Activated CD8-positive, alpha-beta memory T cell treated with anti-CD3 and anti-CD28 coated beads for 1 hour (primary cell): ENCODE data around the gene SPOCK2.
"Not testable (repeated sequence)": the region's sequence is repeated elsewhere in the genome, so short reads cannot be mapped to it uniquely, and the experiment has no call there.

ENCODE experiments used
- DNase-seq, 2 donors: peaks; one replicate each; pipeline ENCODE4 v3.0.0-alpha.2; 2020; ENCODE audit warnings: low read depth in 1 of 2; ENCODE audit errors: extremely low read depth in 1 of 2

Gene SPOCK2

GRCh38 chr10:72108830-72109635 is 20.7 kb upstream of the SPOCK2 start:
- no peak for DNase-seq

- DNase-seq = not testable (repeated sequence)
These were observed 19.6 kb upstream of the SPOCK2 start for GRCh38 chr10:72108004-72108370.

GRCh38 chr10:72107325-72108003 is 19.1 kb upstream of the SPOCK2 start:
- no peak for DNase-seq

GRCh38 chr10:72106896-72107295 is 18.5 kb upstream of the SPOCK2 start:
- no peak for DNase-seq

DNA sequence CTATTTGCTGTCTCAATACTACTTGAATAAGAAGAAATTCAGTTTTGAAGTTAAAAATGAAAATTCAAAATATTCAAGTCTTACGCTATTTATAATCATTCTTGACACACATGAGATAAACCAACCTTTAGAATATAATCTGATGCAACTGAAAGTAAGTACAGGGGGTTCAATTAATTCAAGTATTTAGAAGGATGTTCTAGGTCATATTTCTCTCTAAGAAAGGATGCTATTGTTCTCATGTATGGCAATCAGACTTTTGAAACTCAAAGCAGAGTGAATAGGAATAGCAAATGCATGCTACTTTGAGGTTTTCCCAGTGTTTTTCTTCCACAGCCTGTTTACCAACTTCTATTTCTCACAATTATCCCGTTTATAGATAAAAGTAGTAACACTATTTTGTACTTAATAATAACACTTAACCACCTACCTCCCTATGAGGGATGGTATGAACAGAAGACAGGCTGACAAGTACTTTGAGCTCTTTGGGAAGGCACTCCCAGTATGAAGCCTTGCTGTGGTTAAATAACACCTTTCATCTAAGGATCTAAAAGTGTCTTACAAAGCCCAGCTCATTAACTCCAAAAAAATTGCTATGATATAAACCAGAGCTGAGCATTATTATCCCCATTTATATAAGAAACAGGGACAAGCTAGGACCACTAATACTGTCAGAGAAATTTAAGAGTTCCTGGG is 18.0 kb upstream of the SPOCK2 start:
- DNase-seq = no peak

DNA sequence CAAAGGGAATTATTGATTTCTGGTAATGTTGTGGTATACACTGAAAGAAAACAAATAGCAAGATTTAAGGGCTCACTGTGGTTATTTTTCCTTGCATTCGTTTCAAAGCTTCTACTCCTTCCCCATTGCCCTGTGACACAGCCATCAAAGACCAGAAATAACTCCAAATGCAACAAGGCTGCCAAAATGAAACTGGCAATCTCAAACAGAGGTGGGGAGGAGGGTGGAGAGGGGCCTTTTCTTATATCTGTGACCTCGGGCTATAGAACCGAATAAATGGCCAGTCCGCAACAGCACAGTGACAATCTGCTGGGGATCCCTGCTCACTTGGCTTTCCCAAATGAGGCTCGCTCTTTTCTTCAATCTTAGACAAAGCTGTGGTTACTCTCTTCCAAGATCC is 17.4 kb upstream of the SPOCK2 start:
- DNase-seq = no peak

- DNase-seq = no peak
These were observed 16.7 kb upstream of the SPOCK2 start for GRCh38 chr10:72105098-72105475.

GRCh38 chr10:72104472-72105097 is 16.2 kb upstream of the SPOCK2 start:
- no peak for DNase-seq

DNA sequence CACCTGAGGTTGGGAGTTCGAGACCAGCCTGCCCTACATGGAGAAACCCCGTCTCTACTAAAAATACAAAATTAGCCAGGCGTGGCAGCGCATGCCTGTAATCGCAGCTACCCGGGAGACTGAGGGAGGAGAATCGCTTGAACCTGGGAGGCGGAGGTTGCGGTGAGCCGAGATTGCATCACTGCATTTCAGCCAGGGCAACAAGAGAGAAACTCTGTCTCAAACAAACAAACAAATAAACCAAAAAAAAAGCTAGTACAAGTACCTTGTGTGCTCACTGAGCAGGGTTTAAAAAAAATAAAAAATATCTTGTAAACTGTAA is 11.2 kb upstream of the SPOCK2 start:
- no peak for DNase-seq

GRCh38 chr10:72098836-72099599 is 10.7 kb upstream of the SPOCK2 start:
- no peak for DNase-seq

DNA sequence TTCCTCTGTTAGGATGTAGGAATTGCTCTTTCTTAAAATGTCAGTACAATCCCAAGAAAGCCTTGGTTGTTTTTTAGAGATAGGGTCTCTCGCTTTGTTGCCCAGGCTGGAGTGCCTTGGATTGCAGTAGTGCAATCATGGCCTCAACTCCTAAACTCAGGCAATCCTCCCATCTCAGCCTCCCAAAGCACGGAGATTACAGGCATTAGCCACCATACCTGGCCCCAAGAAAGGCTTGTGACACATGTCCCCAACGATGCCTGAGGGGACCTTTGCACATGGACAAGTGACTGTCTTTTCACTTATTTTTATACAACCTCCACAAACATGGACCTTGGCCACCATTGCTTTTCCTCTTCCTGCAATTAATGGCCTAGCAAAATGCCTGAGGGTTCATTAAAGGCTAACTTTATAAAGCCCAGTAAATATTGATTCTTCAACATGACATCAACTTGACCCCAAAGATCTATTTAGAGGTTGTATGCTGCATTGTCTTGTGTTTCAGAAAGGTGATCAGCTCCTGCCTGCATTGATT is 10.0 kb upstream of the SPOCK2 start:
- DNase-seq = no peak

DNA sequence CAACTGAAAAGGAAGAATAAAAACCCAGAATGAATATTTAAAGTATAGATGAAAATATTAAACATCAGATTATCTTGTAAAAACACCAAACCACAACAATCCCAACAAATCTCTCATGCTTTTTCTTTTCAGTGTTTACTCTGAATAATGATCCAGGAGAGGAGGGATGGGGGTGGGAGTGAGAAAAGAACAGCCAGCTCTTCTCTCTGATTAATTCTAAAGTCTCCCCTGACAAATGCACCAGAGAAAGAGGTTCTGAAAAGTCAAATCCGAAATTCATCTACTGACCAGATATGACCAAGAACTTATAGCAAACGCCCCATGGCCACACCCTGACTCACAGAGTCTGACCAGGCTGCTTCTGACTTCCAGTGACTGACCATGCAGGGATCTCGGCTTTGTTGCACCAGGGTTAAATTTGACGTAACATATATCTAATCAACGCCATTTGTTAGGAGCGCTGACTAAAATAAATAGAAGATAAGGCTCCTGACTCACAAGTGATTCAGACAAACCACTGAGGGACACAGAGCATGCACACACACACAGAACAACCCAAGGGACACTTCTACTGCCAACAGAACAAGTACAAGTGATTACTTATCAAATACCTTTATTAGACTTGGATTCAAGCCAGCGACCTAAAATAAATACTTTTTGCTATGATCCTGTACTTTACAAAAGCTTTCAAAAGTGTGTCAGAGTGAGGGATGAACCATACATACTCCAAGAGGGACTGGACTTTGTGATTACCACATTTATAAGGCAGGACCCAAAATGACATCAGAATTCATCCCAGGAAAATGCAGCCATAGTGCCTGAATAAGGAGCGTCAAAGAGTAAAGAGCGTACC is 9.3 kb upstream of the SPOCK2 start:
- DNase-seq = no peak

- no peak for DNase-seq
These were observed 8.0 kb upstream of the SPOCK2 start for GRCh38 chr10:72096115-72097000.

DNA sequence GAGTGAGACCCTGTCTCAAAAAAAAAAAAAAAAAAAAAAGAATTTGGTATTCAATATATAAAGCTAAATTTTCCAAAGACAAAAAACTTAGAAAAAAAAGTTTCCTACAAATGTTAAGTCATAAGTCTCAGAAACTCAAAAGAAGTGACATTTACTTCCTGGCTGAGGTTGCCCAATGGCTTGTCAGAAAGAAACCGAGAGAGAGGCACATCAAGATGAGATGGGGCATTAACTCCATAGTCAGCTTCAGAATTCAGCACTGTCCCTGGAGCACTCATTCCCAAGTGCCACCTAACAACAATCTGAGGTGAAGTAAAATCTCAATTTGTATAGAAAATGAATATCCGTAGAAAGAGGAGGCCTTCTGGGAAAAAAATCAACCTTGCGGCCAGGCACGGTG is 6.8 kb upstream of the SPOCK2 start:
- DNase-seq = no peak

- DNase-seq = no peak
These were observed 6.2 kb upstream of the SPOCK2 start for GRCh38 chr10:72094574-72094973.

- DNase-seq = no peak
These were observed 5.1 kb upstream of the SPOCK2 start for GRCh38 chr10:72093450-72093849.

DNA sequence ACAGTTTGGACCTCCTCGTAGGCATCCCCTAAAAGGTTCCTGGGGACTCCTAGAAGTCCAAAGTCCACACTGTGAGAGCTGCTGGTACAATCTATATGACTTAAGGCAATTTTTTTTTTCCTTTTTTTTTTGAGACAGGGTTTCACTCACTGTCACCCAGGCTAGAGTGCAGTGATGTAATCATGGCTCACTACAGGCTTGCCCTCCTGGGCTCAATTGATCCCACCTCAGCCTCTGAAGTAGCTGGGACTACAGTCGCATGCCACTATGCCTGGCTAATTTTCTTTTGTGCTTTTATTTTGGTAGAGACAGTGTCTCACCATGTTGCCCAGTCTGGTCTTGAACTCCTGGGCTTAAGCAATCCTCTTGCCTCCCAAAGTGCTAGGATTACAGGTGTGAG is 4.6 kb upstream of the SPOCK2 start:
- no peak for DNase-seq

DNA sequence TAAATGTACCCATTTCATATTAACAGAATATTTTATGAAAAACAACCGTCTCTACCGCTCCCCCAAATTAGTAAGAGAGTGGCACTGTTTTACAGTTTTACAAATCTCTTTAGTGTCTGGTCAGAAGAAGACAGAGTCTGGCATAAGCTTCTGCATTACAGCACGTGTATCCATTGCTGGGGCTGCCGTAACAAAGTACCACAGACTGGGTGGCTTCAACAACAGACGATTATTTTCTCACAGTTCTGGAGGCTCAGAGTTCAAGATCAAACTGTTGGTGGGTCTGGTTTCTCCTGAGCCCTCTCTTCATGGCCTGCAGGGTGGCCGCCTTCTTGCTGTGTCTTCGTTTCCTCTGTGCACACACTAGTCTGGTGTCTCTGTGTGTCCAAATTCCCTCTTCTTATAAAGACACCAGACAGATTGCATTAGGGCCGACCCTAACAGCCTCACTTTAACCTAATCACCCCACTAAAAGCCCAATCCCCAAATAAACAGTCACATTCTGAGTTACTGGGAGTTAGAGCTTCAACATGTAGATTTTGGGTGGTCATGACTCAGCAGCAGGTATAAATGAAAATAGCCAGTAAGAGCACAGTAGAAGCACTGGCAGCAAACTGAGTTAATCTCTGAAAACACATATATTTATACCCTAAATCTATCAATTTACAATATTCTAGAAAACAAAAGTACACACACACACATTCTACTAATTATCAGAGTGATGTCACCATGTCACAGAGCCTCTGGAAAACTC is 4.0 kb upstream of the SPOCK2 start:
- DNase-seq = no peak
